ENCODE measurements around the gene GADD45G.

GRCh38 chr9:89609426-89610006, 4.7 kb downstream of the GADD45G start:
- TF ChIP-seq EZH2 (IDR thresholded peaks at IDR 0.05) (no peak), POLR2AphosphoS5 (IDR thresholded peaks at IDR 0.05; ENCODE audit: borderline replicate concordance, low read depth, low read length) (no peak)
